Fibroblast of lung (primary cell): ENCODE measurements around the gene APP. TPM values are rescaled to one million over a fixed set of nuclear protein-coding genes. Genes with fewer than 3 reads are reported as not detected.

Experiments used
- DNase-seq, 2 donors: peaks; one replicate each; pipeline versions ENCODE4 v3.0.0 to v3.0.0-alpha.2; 2010; ENCODE audit warnings: low read depth in 2 of 2
- H2AFZ ChIP-seq: 2 replicates; pipeline ENCODE4 v1.5.1; 2012; ENCODE audit warnings: low read length, control low read depth, inconsistent platforms
- H3K27ac ChIP-seq: 2 replicates; pipeline ENCODE4 v1.5.1; 2011; ENCODE audit warnings: low read length, control low read depth; ENCODE audit not compliant: insufficient read depth
- H3K27me3 ChIP-seq: 2 replicates; pipeline ENCODE4 v1.5.1; 2011; ENCODE audit warnings: mild to moderate bottlenecking, low read length; ENCODE audit not compliant: control insufficient read depth, insufficient read depth
- H3K36me3 ChIP-seq: 2 replicates; pipeline ENCODE4 v1.5.1; 2011; ENCODE audit warnings: low read length; ENCODE audit not compliant: control insufficient read depth, insufficient read depth
- H3K4me1 ChIP-seq: 2 replicates; pipeline ENCODE4 v1.5.1; 2011; ENCODE audit warnings: low read length; ENCODE audit not compliant: control insufficient read depth, insufficient read depth; ENCODE audit errors: extremely low read depth
- H3K4me2 ChIP-seq: 2 replicates; pipeline ENCODE4 v1.5.1; 2011; ENCODE audit warnings: low read length, control low read depth; ENCODE audit not compliant: insufficient read depth; ENCODE audit errors: extremely low read depth
- H3K4me3 ChIP-seq, 4 experiments: fragments of 200-600 bp in 1 of 4; sonication (generic) in 1 of 4; replicated peaks in 1 of 4; 2 replicates each; pipeline ENCODE4 v1.5.1; 2011 to 2016; ENCODE audit warnings: low read length in 4 of 4, low read depth in 3 of 4, mild to moderate bottlenecking in 3 of 4, control low read depth in 2 of 4, inconsistent platforms in 1 of 4, mixed read lengths in 1 of 4; ENCODE audit not compliant: insufficient read depth in 1 of 4; ENCODE audit errors: control extremely low read depth in 1 of 4
- H3K79me2 ChIP-seq: 2 replicates; pipeline ENCODE4 v1.5.1; 2012; ENCODE audit warnings: mild to moderate bottlenecking, low read length, inconsistent platforms; ENCODE audit not compliant: control insufficient read depth, insufficient read depth
- H3K9ac ChIP-seq: 2 replicates; pipeline ENCODE4 v1.5.1; 2011; ENCODE audit warnings: mild to moderate bottlenecking, low read length, control low read depth; ENCODE audit not compliant: insufficient read depth
- H3K9me3 ChIP-seq: 2 replicates; pipeline ENCODE4 v1.5.1; 2012; ENCODE audit warnings: low read depth, low read length; ENCODE audit not compliant: control insufficient read depth, insufficient read depth
- H4K20me1 ChIP-seq: 2 replicates; pipeline ENCODE4 v1.5.1; 2011; ENCODE audit warnings: low read length; ENCODE audit not compliant: control insufficient read depth, insufficient read depth; ENCODE audit errors: extremely low read depth
- CTCF ChIP-seq, 2 donors: IDR thresholded peaks in 1 of 2; conservative IDR thresholded peaks in 1 of 2; 1 replicate in 1 of 2; 2 replicates in 1 of 2; pipeline ENCODE4 v1.5.1; 2011 to 2012; ENCODE audit warnings: low read length in 2 of 2, control low read depth in 1 of 2, inconsistent platforms in 1 of 2, low read depth in 1 of 2, mild to moderate bottlenecking in 1 of 2
- EZH2 ChIP-seq: IDR thresholded peaks from 2 replicates; pipeline ENCODE4 v1.5.1; 2012; ENCODE audit warnings: low read length, control low read depth, mild to moderate bottlenecking; ENCODE audit errors: missing control alignments
- polyA plus RNA-seq, 2 donors: library from polyadenylated mRNA; depleted of rRNA in 1 of 2; stranded (reverse) in 1 of 2; unstranded in 1 of 2; fragments of >200 nt; gene quantifications; 2 replicates each; pipeline ENCODE4 v1.2.1, GENCODE V29; 2011 to 2012; ENCODE audit warnings: missing spikeins in 1 of 2
- total RNA-seq: library from RNA; depleted of rRNA; stranded (reverse); fragments of >200 nt; gene quantifications from 2 replicates; pipeline ENCODE4 v1.2.1, GENCODE V29; 2014

Gene APP
- total and polyA plus RNA-seq, 2 donors (not counting 1 experiment from before 2014, with no cell fraction given) = 633 to 1,088 TPM

GRCh38 chr21:25878344-25878743, 292.2 kb downstream of the APP start:
- H3K36me3 ChIP-seq = peaks cover 2% of the 10 kb centered on the region
- H3K27ac ChIP-seq = no peak overlapping the region
- TF ChIP-seq EZH2 = no peak
- no peak for TF ChIP-seq CTCF (conservative IDR thresholded peaks at IDR 0.05 in 1 of 2, IDR thresholded peaks at IDR 0.05 in 1 of 2; ENCODE audit: low read depth in 1 of 2, low read length in 2 of 2)
- no peak overlapping the region for H3K9ac ChIP-seq
- no peak overlapping the region for H3K4me3 ChIP-seq
- H3K27me3 ChIP-seq = no peaks in the 10 kb centered on the region
- H3K9me3 ChIP-seq = no peaks in the 10 kb centered on the region
- H3K4me1 ChIP-seq = no peaks in the 10 kb centered on the region
- no peak overlapping the region for H2AFZ ChIP-seq
- no peak overlapping the region for H3K4me2 ChIP-seq
- no peaks in the 10 kb centered on the region for H4K20me1 ChIP-seq
- peak in 1 of 2 donors; percentile 43 for DNase-seq
- no peaks in the 10 kb centered on the region for H3K79me2 ChIP-seq

GRCh38 chr21:25872271-25872670, 298.3 kb downstream of the APP start:
- H2AFZ ChIP-seq = no peak overlapping the region
- no peaks in the 10 kb centered on the region for H3K4me1 ChIP-seq
- no peaks in the 10 kb centered on the region for H4K20me1 ChIP-seq
- H3K4me2 ChIP-seq = no peak overlapping the region
- no peak overlapping the region for H3K9ac ChIP-seq
- H3K27ac ChIP-seq = no peak overlapping the region
- no peak for DNase-seq
- TF ChIP-seq EZH2 (no peak), CTCF (conservative IDR thresholded peaks at IDR 0.05 in 1 of 2, IDR thresholded peaks at IDR 0.05 in 1 of 2; ENCODE audit: low read depth in 1 of 2, low read length in 2 of 2) (no peak)
- no peaks in the 10 kb centered on the region for H3K27me3 ChIP-seq
- H3K36me3 ChIP-seq = no peaks in the 10 kb centered on the region
- H3K9me3 ChIP-seq = no peaks in the 10 kb centered on the region
- no peaks in the 10 kb centered on the region for H3K79me2 ChIP-seq
- H3K4me3 ChIP-seq = no peak overlapping the region

- H3K4me2 ChIP-seq = no peak overlapping the region
- H3K27ac ChIP-seq = no peak overlapping the region
- H3K27me3 ChIP-seq = no peaks in the 10 kb centered on the region
- H3K79me2 ChIP-seq = no peaks in the 10 kb centered on the region
- DNase-seq = no peak
- H2AFZ ChIP-seq = no peak overlapping the region
- H3K4me3 ChIP-seq = no peak overlapping the region
- H3K9me3 ChIP-seq = no peaks in the 10 kb centered on the region
- no peaks in the 10 kb centered on the region for H3K36me3 ChIP-seq
- H3K4me1 ChIP-seq = no peaks in the 10 kb centered on the region
- TF ChIP-seq CTCF (conservative IDR thresholded peaks at IDR 0.05 in 1 of 2, IDR thresholded peaks at IDR 0.05 in 1 of 2; ENCODE audit: low read depth in 1 of 2, low read length in 2 of 2) (peak in 1 of 2 donors; percentile 24), EZH2 (no peak)
- H4K20me1 ChIP-seq = no peaks in the 10 kb centered on the region
- no peak overlapping the region for H3K9ac ChIP-seq
These were observed 299.0 kb downstream of the APP start for GRCh38 chr21:25871566-25871965.
